ENCODE measurements around the gene SCML2.

GRCh38 chrX:18271309-18271708, 83.2 kb downstream of the SCML2 start:
- TF ChIP-seq CTCF (IDR thresholded peaks at IDR 0.05), result no peak
- no peak for TF ChIP-seq POLR2AphosphoS5 (IDR thresholded peaks at IDR 0.05; ENCODE audit: low read depth, low read length)
- TF ChIP-seq TCF7L2 (IDR thresholded peaks at IDR 0.05; ENCODE audit: low read depth, low read length), result no peak
- no peak for TF ChIP-seq SIN3A (IDR thresholded peaks at IDR 0.05; ENCODE audit: borderline replicate concordance, insufficient read depth, low read depth, low read length)

All from Panc1 (cell line).